H9 (cell line): ENCODE data around the gene ZDHHC19. TPM values are rescaled to one million over a fixed set of nuclear protein-coding genes. Genes with fewer than 3 reads are reported as not detected.

Experiments
- DNase-seq: peaks from one replicate; pipeline ENCODE4 v3.0.0-alpha.2; 2017
- H2AFZ ChIP-seq: one replicate; pipeline ENCODE4 v1.6.1; 2013; ENCODE audit warnings: mild to moderate bottlenecking, low read length, control low read depth, moderate library complexity
- H2AK5ac ChIP-seq: 2 replicates; pipeline ENCODE4 v1.6.1; 2013; ENCODE audit warnings: low read length, control low read depth, mixed read lengths; ENCODE audit not compliant: insufficient read length
- H2BK120ac ChIP-seq: one replicate; pipeline ENCODE4 v1.6.1; 2013; ENCODE audit warnings: low read depth, mild to moderate bottlenecking, low read length, control low read depth, inconsistent platforms; ENCODE audit not compliant: poor library complexity, severe bottlenecking
- H2BK12ac ChIP-seq: 2 replicates; pipeline ENCODE4 v1.6.1; 2013; ENCODE audit warnings: low read length, control low read depth, mixed read lengths, low read depth; ENCODE audit not compliant: insufficient read length
- H2BK15ac ChIP-seq: 2 replicates; pipeline ENCODE4 v1.6.1; 2013; ENCODE audit warnings: low read depth, low read length, control low read depth
- H2BK20ac ChIP-seq: one replicate; pipeline ENCODE4 v1.6.1; 2013; ENCODE audit warnings: low read depth, mild to moderate bottlenecking, low read length, control low read depth, inconsistent platforms; ENCODE audit not compliant: poor library complexity, severe bottlenecking
- H2BK5ac ChIP-seq: 2 replicates; pipeline ENCODE4 v1.6.1; 2013; ENCODE audit warnings: low read length, control low read depth, mixed read lengths; ENCODE audit not compliant: insufficient read length
- H3K14ac ChIP-seq: 2 replicates; pipeline ENCODE4 v1.6.1; 2013; ENCODE audit warnings: low read length, control low read depth; ENCODE audit not compliant: insufficient read depth
- H3K18ac ChIP-seq: 2 replicates; pipeline ENCODE4 v1.6.1; 2013; ENCODE audit warnings: low read depth, mild to moderate bottlenecking, mixed read lengths, low read length, control low read depth; ENCODE audit not compliant: insufficient read length
- H3K23ac ChIP-seq: 2 replicates; pipeline ENCODE4 v1.6.1; 2013; ENCODE audit warnings: low read length, control low read depth, mixed read lengths, low read depth; ENCODE audit not compliant: insufficient read length
- H3K23me2 ChIP-seq: 2 replicates; pipeline ENCODE4 v1.6.1; 2013; ENCODE audit warnings: low read depth, mild to moderate bottlenecking, mixed read lengths, low read length, control low read depth; ENCODE audit not compliant: insufficient read length, poor library complexity, severe bottlenecking
- H3K27ac ChIP-seq: 2 replicates; pipeline ENCODE4 v1.5.1; 2013; ENCODE audit warnings: low read length, control low read depth, mixed read lengths, low read depth; ENCODE audit not compliant: insufficient read length
- H3K27me3 ChIP-seq: 2 replicates; pipeline ENCODE4 v1.6.1; 2013; ENCODE audit warnings: low read length, control low read depth, inconsistent platforms; ENCODE audit not compliant: insufficient read depth
- H3K4ac ChIP-seq: 2 replicates; pipeline ENCODE4 v1.6.1; 2013; ENCODE audit warnings: low read depth, mild to moderate bottlenecking, control low read depth, inconsistent platforms, low read length, moderate library complexity
- H3K4me1 ChIP-seq: 2 replicates; pipeline ENCODE4 v1.6.1; 2013; ENCODE audit warnings: low read length, control low read depth, inconsistent platforms; ENCODE audit not compliant: insufficient read depth
- H3K4me2 ChIP-seq: 2 replicates; pipeline ENCODE4 v1.6.1; 2013; ENCODE audit warnings: low read length, control low read depth, mixed read lengths; ENCODE audit not compliant: insufficient read length, insufficient read depth
- H3K56ac ChIP-seq: 2 replicates; pipeline ENCODE4 v1.6.1; 2013; ENCODE audit warnings: low read depth, mild to moderate bottlenecking, mixed read lengths, low read length, control low read depth; ENCODE audit not compliant: insufficient read length
- H3K79me1 ChIP-seq: 2 replicates; pipeline ENCODE4 v1.6.1; 2013; ENCODE audit warnings: low read depth, mild to moderate bottlenecking, moderate library complexity, low read length, control low read depth, inconsistent platforms; ENCODE audit not compliant: insufficient read depth, poor library complexity, severe bottlenecking
- H3K79me2 ChIP-seq: 2 replicates; pipeline ENCODE4 v1.6.1; 2013; ENCODE audit warnings: low read length, control low read depth, inconsistent platforms; ENCODE audit not compliant: insufficient read depth
- H3K9ac ChIP-seq: 2 replicates; pipeline ENCODE4 v1.6.1; 2013; ENCODE audit warnings: low read length, control low read depth, mixed read lengths; ENCODE audit not compliant: insufficient read length; ENCODE audit errors: extremely low read depth
- H3K9me3 ChIP-seq: one replicate; pipeline ENCODE4 v1.6.1; 2013; ENCODE audit warnings: low read depth, low read length, inconsistent platforms; ENCODE audit not compliant: control insufficient read depth
- H3T11ph ChIP-seq: one replicate; pipeline ENCODE4 v1.6.1; 2013; ENCODE audit warnings: mild to moderate bottlenecking, low read length, control low read depth, inconsistent platforms
- H4K20me1 ChIP-seq: one replicate; pipeline ENCODE4 v1.6.1; 2013; ENCODE audit not compliant: control insufficient read depth, insufficient read length, insufficient read depth
- H4K5ac ChIP-seq: 2 replicates; pipeline ENCODE4 v1.6.1; 2013; ENCODE audit warnings: low read depth, mild to moderate bottlenecking, mixed read lengths, low read length, control low read depth; ENCODE audit not compliant: insufficient read length
- H4K8ac ChIP-seq: replicated peaks from 2 replicates; pipeline ENCODE4 v1.6.1; 2013; ENCODE audit warnings: low read length, control low read depth, mixed read lengths, low read depth; ENCODE audit not compliant: insufficient read length
- H4K91ac ChIP-seq: 2 replicates; pipeline ENCODE4 v1.6.1; 2013; ENCODE audit warnings: low read depth, mild to moderate bottlenecking, moderate library complexity, mixed read lengths, low read length, control low read depth; ENCODE audit not compliant: insufficient read length
- H3K27ac Mint-ChIP-seq, 3 experiments: 2 replicates in 2 of 3; 3 replicates in 1 of 3; pipeline ENCODE4 v1.8.0; 2020 to 2021; ENCODE audit warnings: mixed read lengths in 3 of 3, mild to moderate bottlenecking in 1 of 3, moderate library complexity in 1 of 3
- H3K27me3 Mint-ChIP-seq: 2 replicates; pipeline ENCODE4 v1.8.0; 2021; ENCODE audit warnings: low read depth, mild to moderate bottlenecking, moderate library complexity, mixed read lengths
- H3K36me3 Mint-ChIP-seq, 3 experiments: 2 replicates in 2 of 3; 3 replicates in 1 of 3; pipeline ENCODE4 v1.8.0; 2020 to 2021; ENCODE audit warnings: low read depth in 3 of 3, mixed read lengths in 3 of 3; ENCODE audit not compliant: insufficient read depth in 1 of 3
- H3K4me1 Mint-ChIP-seq, 2 experiments: 2 replicates each; pipeline ENCODE4 v1.8.0; 2020; ENCODE audit warnings: mixed read lengths in 2 of 2
- H3K4me3 Mint-ChIP-seq, 2 experiments: 2 replicates in 1 of 2; 3 replicates in 1 of 2; pipeline ENCODE4 v1.8.0; 2020 to 2021; ENCODE audit warnings: mild to moderate bottlenecking in 2 of 2, mixed read lengths in 2 of 2, moderate library complexity in 1 of 2
- H3K9me3 Mint-ChIP-seq, 2 experiments: 2 replicates in 1 of 2; 3 replicates in 1 of 2; pipeline ENCODE4 v1.8.0; 2020; ENCODE audit warnings: mild to moderate bottlenecking in 2 of 2, mixed read lengths in 2 of 2, moderate library complexity in 1 of 2
- WGBS: extraction: QIAGEN DNeasy Blood & Tissue Kit; methylation state at CpG from one replicate; pipeline ENCODE4 v1.1.7; 2013; ENCODE audit warnings: missing lambda C conversion rate, low lambda C conversion rate, mixed read lengths; ENCODE audit not compliant: insufficient read length; ENCODE audit errors: extremely low coverage; 5-methylcytosine and 5-hydroxymethylcytosine counted together
- total RNA-seq: library from RNA; stranded (reverse); gene quantifications from 2 replicates; pipeline ENCODE4 v1.2.1, GENCODE V29; 2021
- TF ChIP-seq, protein P1 (sequence below): fragments of 200-600 bp; sonication (generic); conservative IDR thresholded peaks from 3 replicates; pipeline ENCODE4 v1.8.0; 2021; ENCODE audit warnings: antibody characterized with exemption, mild to moderate bottlenecking

ZDHHC19 gene
- total RNA-seq, 1 experiment from 2014 or later: 2.2 TPM

DNA sequence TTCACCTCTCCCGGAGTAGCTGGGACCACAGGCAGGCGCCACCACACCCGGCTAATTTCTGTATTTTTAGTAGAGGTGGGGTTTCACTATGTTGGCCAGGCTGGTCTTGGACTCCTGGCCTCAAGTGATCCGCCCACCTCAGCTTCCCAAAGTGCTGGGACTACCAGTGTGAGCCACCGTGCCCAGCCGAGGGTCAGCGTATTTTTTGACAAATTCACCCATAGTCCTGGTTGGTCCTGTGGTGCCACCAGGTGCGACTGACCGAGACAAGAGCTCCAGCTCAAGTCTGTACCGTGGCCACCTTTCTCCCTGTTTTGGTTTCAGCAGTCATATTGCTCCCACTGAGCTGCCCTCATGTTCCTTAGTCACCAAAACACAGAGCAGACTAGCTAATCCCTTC is 13.9 kb upstream of the ZDHHC19 start:
- Mint-ChIP-seq H3K27ac (peak overlapping the region in 1 of 3 experiments; percentile 74; a peak in 1 of 7 replicates), H3K4me3 (no peak overlapping the region)
- no peak overlapping the region for H2BK5ac ChIP-seq

More for the DNA sequence above, 13.9 kb upstream of the ZDHHC19 start:
- Mint-ChIP-seq H3K9me3 (no peaks in the 10 kb centered on the region), H3K27me3 (no peaks in the 10 kb centered on the region; the same call in 1 of the 2 replicates), H3K36me3 (peaks cover 0 to 2% (median 0%) of the 10 kb centered on the region in 3 experiments; a peak in 3 of 7 replicates), H3K4me1 (peaks cover 4 to 9% of the 10 kb centered on the region in 2 experiments; a peak in 3 of 4 replicates)
- H3K23ac ChIP-seq: no peak overlapping the region
- H4K8ac ChIP-seq: no peak overlapping the region
- no peak overlapping the region for H3K4ac ChIP-seq
- DNase-seq: no peak
- no peaks in the 10 kb centered on the region for H3K4me1 ChIP-seq
- no peaks in the 10 kb centered on the region for H3K27me3 ChIP-seq
- no peak overlapping the region for H2BK15ac ChIP-seq
- H2AFZ ChIP-seq: no peak overlapping the region
- no peaks in the 10 kb centered on the region for H4K20me1 ChIP-seq
- no peak overlapping the region for H2AK5ac ChIP-seq
- H3K79me1 ChIP-seq: no peaks in the 10 kb centered on the region
- no peak overlapping the region for H3T11ph ChIP-seq
- H3K14ac ChIP-seq: no peak overlapping the region
- WGBS: no CpG with 5 or more reads among the region's 10 CpGs
- H3K4me2 ChIP-seq: no peak overlapping the region
- no peak overlapping the region for H4K5ac ChIP-seq
- no peak overlapping the region for H3K56ac ChIP-seq
- peaks cover 5% of the 10 kb centered on the region for H3K23me2 ChIP-seq
- no peak overlapping the region for H2BK20ac ChIP-seq
- H3K18ac ChIP-seq: no peak overlapping the region
- H3K79me2 ChIP-seq: no peaks in the 10 kb centered on the region
- H3K27ac ChIP-seq: no peak overlapping the region
- TF ChIP-seq, protein P1, sequence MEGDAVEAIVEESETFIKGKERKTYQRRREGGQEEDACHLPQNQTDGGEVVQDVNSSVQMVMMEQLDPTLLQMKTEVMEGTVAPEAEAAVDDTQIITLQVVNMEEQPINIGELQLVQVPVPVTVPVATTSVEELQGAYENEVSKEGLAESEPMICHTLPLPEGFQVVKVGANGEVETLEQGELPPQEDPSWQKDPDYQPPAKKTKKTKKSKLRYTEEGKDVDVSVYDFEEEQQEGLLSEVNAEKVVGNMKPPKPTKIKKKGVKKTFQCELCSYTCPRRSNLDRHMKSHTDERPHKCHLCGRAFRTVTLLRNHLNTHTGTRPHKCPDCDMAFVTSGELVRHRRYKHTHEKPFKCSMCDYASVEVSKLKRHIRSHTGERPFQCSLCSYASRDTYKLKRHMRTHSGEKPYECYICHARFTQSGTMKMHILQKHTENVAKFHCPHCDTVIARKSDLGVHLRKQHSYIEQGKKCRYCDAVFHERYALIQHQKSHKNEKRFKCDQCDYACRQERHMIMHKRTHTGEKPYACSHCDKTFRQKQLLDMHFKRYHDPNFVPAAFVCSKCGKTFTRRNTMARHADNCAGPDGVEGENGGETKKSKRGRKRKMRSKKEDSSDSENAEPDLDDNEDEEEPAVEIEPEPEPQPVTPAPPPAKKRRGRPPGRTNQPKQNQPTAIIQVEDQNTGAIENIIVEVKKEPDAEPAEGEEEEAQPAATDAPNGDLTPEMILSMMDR: no peak
- no peak overlapping the region for H3K9ac ChIP-seq
- no peak overlapping the region for H4K91ac ChIP-seq
- no peak overlapping the region for H2BK120ac ChIP-seq
- H3K9me3 ChIP-seq: no peaks in the 10 kb centered on the region
- H2BK12ac ChIP-seq: no peak overlapping the region
